GM13976 (cell line): Measurements from ENCODE around the gene SLC38A8.

Source experiments
- DNase-seq: peaks from one replicate; pipeline ENCODE4 v3.0.0; 2012; ENCODE audit warnings: low spot score
- CTCF ChIP-seq: IDR thresholded peaks from 2 replicates; pipeline ENCODE4 v1.5.1; 2012; ENCODE audit warnings: borderline replicate concordance, mild to moderate bottlenecking; ENCODE audit not compliant: insufficient read depth; ENCODE audit errors: extremely low read depth, missing control alignments, control extremely low read depth
- in situ Hi-C: fragments of 300-500 bp; cut with MboI; formaldehyde crosslinking; loops from one replicate; pipeline ENCODE4 v1.12.0; 2022; ENCODE audit warnings: low sequenced_read_pairs, mixed read lengths, inconsistent platforms; ENCODE audit not compliant: unreplicated experiment

Gene SLC38A8

GRCh38 chr16:84043486-84044117 lies 1.0 kb upstream of the SLC38A8 start:
- no peak for DNase-seq
- in situ Hi-C loops, result no loop called here
- TF ChIP-seq CTCF, result no peak

DNA sequence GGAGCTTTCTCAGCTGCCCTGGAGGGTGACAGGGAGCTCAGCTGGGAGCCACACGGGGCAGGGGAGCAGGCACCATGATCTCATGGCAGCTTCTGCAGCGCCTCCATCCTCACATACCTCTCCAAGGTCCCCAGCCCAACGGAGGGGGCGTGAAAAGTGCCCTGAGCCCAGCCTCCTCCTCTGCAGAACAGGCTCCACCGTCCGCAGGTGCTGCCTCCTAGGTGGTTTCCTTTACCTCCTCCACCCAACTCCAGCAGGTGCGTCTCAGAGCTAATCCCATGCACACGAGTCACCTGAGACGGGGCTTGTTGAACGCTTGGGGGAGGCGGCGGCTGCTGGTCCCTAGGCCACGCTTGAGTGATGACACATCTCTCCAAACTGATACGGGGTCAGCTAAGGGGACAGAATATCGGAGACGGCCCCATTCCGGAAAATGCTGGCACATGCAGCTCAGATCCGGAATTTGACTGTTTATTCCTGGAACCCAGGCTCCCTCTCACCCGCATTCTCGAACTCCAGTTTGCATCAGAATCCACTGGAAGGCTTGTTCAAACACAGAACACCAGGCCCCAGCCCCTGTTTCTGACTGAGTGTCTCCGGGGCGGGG lies 387 bp upstream of the SLC38A8 start:
- no peak for TF ChIP-seq CTCF
- in situ Hi-C loops, result no loop called here
- no peak for DNase-seq

DNA sequence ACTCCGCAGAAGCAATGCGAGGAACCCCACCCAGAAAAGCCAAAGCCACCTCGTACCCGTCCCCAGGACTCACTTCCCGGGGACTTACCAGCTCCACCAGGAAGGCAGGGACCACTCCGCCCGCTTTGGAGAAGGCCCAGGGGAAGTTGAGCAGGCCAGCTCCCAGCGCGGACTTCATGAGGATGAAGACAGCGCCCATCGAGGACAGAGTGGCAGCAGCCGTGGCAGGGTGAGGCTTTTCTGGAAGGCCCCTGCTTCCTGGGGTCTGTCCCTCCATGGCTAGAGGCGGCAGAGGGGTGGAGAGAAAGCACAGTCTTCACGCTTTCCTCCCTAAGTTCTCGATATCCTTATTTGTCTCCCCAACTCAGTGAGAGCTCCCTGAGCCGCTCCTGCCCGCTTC lies 714 bp downstream of the SLC38A8 start:
- TF ChIP-seq CTCF, result no peak
- no peak for DNase-seq
- in situ Hi-C loops, result no loop called here

DNA sequence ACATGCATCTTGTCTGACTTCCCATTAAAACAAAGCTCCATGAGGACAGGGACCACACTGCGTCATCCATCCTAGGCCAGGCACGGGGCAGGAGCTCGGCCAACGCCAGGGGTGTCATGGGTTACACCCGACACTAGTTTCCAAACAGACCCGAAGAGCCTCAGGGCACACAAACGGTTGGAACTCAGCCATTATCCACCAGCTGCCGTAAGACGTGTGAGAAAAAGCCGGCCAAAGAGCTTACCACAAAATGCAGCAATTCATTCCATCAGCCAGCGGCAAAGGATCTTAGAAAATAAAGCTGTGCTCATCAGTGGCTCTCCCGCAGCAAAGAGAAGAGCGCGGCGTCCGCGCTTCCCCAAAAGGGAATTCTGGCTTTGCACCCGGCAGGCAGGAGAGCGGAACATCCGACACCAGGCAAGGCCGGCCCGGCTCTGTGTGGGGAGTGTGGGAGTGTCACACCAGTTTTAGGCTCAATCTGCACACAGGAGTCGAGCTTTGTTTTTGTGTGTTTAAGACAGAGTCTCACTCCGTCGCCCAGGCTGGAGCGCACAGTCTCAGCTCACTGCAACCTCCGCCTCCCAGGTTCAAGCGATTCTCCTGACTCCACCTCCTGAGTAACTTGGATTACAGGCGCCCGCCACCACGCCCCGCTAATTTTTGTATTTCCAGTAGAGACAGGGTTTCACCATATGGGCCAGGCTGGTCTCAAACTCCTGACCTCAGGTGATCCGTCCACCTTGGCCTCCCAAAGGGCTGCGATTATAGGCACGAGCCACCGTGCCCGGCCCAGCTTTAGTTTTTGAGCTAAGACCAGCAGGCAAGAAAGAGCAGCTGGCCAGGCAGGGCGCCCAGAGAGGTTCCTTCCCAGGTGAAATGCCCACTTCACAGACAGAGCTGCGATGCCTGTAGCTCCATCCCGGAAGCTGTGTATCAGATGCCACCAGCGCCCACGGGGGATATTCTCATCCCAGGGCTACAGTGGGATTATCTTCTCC lies 1.5 kb downstream of the SLC38A8 start:
- no peak for DNase-seq
- in situ Hi-C loops, result no loop called here
- TF ChIP-seq CTCF, result no peak

DNA sequence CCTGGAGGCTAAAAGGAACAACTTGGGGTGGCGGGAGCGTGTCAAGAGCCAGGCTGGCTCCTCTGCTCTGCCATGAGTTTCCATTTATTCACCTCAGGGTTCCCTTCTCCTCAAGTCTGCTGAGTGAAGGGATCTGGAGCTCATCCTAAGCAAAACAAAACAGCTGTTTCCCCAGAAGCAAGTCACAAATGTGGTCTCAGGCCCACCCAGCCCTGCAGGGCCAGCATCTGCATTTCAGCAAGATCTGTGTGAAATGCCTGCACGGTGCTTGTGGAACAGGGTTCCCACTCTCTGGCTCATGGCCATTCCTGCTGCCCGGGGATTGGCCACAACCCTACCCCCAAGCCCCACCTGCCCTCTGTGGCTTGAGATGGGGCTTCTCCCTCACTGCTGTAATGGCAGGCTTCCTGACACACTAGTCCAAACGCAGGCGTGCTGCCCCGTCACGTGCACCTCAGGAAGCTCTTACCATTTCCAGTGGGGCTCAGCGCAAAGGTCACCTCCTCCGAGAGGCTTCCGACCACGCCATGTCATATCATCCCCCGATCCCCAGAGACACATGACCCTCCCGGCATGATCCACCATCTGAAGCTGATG lies 2.3 kb downstream of the SLC38A8 start:
- in situ Hi-C loops, result no loop called here
- TF ChIP-seq CTCF, result no peak
- DNase-seq, result no peak

GRCh38 chr16:84039696-84040095 lies 2.9 kb downstream of the SLC38A8 start:
- no peak for DNase-seq
- TF ChIP-seq CTCF, result no peak
- in situ Hi-C loops, result no loop called here
